ENCODE results near the gene PTX4. TPM values are rescaled to one million over a fixed set of nuclear protein-coding genes. Genes with fewer than 3 reads are reported as not detected.

The PTX4 gene
- total RNA-seq, 8 experiments from 2014 or later = 0.11 to 0.46 (median 0.16) TPM; not detected in 4

Other genes starting within 250 kb of the PTX4 start
- under 1 TPM in 4 of 8 experiments, not detected in 4; 0.31 to 0.81 (median 0.46) TPM for gene TPSAB1, start 248.2 kb downstream of the PTX4 start, total RNA-seq
- gene TPSD1, start 232.9 kb downstream of the PTX4 start, total RNA-seq = under 1 TPM in 3 of 8 experiments, not detected in 5; 0.14 to 0.28 (median 0.24) TPM
- gene UBE2I, start 179.3 kb downstream of the PTX4 start, total RNA-seq = 100 to 1,000 TPM in 3 of 8 experiments, 10 to 100 TPM in 5; 34.9 to 122 (median 59.1) TPM
- gene BAIAP3, start 155.3 kb downstream of the PTX4 start, total RNA-seq = 10 to 100 TPM in 2 of 8 experiments, 1 to 10 TPM in 4, under 1 TPM in 2; 0.40 to 85.8 (median 4.7) TPM
- 10 to 100 TPM; 26.5 to 63.6 (median 39.8) TPM for gene TSR3, start 137.1 kb downstream of the PTX4 start, total RNA-seq
- gene GNPTG, start 137.0 kb downstream of the PTX4 start, total RNA-seq = 10 to 100 TPM; 13.4 to 90.4 (median 32.8) TPM
- gene UNKL, start 74.2 kb downstream of the PTX4 start, total RNA-seq = 10 to 100 TPM in 3 of 8 experiments, 1 to 10 TPM in 5; 4.0 to 34.7 (median 8.5) TPM
- 10 to 100 TPM; 15.7 to 24.9 (median 20.5) TPM for gene UQCC4, start 68.2 kb downstream of the PTX4 start, total RNA-seq
- 1 to 10 TPM in 1 of 8 experiments, under 1 TPM in 3, not detected in 4; 0.29 to 1.2 (median 0.46) TPM for gene PERCC1, start 57.9 kb downstream of the PTX4 start, total RNA-seq
- 1 to 10 TPM in 3 of 8 experiments, under 1 TPM in 5; 0.13 to 1.4 (median 0.64) TPM for gene CCDC154, start 44.4 kb downstream of the PTX4 start, total RNA-seq
- gene CLCN7, start 13.9 kb downstream of the PTX4 start, total RNA-seq = 10 to 100 TPM; 10.0 to 58.5 (median 27.4) TPM
- gene TELO2, start 4.4 kb upstream of the PTX4 start, total RNA-seq = 10 to 100 TPM in 7 of 8 experiments, 1 to 10 TPM in 1; 8.1 to 37.8 (median 15.2) TPM
- gene TMEM204, start 44.7 kb upstream of the PTX4 start, total RNA-seq = 1 to 10 TPM in 3 of 8 experiments, under 1 TPM in 4, not detected in 1; 0.05 to 3.0 (median 0.71) TPM
- 10 to 100 TPM; 11.1 to 35.3 (median 19.5) TPM for gene IFT140, start 123.1 kb upstream of the PTX4 start, total RNA-seq
- 10 to 100 TPM in 5 of 8 experiments, 1 to 10 TPM in 3; 7.0 to 24.8 (median 11.0) TPM for gene CRAMP1, start 123.4 kb upstream of the PTX4 start, total RNA-seq
- 10 to 100 TPM; 19.3 to 96.7 (median 34.8) TPM for gene JPT2, start 189.3 kb upstream of the PTX4 start, total RNA-seq
- 10 to 100 TPM; 22.1 to 99.5 (median 55.4) TPM for gene MAPK8IP3, start 217.3 kb upstream of the PTX4 start, total RNA-seq